Measurements from ENCODE around the gene FBXO38. TPM values are rescaled to one million over a fixed set of nuclear protein-coding genes. Genes with fewer than 3 reads are reported as not detected.

FBXO38 gene, protein sequence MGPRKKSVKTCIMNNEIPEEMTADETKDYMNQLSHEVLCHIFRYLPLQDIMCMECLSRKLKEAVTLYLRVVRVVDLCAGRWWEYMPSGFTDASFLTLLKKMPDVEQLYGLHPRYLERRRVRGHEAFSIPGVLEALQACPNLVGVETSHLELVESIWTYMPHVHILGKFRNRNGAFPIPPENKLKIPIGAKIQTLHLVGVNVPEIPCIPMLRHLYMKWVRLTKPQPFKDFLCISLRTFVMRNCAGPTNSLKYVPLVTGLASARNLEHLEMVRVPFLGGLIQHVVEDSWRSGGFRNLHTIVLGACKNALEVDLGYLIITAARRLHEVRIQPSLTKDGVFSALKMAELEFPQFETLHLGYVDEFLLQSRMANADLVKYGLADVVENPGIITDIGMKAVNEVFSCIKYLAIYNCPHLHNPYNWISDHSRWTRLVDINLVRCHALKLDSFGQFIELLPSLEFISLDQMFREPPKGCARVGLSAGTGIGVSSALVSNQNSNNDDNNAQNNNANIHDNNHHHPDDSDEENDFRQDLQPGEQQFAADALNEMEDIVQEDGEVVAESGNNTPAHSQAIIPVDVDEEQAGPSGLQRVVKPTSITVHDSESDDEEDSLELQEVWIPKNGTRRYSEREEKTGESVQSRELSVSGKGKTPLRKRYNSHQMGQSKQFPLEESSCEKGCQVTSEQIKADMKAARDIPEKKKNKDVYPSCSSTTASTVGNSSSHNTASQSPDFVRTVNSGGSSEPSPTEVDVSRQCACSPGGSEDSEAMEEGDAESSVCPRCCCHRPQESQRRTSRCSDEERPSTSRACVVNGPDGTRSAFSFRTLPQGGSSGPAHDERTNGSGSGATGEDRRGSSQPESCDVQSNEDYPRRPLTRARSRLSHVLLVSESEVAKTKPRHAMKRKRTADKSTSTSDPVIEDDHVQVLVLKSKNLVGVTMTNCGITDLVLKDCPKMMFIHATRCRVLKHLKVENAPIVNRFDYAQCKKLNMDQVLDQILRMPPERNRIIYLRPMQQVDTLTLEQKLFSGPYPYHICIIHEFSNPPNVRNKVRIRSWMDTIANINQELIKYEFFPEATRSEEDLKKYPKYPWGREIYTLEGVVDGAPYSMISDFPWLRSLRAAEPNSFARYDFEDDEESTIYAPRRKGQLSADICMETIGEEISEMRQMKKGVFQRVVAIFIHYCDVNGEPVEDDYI
- 10 to 100 TPM; 61.3 to 69.5 TPM for total RNA-seq

DNA sequence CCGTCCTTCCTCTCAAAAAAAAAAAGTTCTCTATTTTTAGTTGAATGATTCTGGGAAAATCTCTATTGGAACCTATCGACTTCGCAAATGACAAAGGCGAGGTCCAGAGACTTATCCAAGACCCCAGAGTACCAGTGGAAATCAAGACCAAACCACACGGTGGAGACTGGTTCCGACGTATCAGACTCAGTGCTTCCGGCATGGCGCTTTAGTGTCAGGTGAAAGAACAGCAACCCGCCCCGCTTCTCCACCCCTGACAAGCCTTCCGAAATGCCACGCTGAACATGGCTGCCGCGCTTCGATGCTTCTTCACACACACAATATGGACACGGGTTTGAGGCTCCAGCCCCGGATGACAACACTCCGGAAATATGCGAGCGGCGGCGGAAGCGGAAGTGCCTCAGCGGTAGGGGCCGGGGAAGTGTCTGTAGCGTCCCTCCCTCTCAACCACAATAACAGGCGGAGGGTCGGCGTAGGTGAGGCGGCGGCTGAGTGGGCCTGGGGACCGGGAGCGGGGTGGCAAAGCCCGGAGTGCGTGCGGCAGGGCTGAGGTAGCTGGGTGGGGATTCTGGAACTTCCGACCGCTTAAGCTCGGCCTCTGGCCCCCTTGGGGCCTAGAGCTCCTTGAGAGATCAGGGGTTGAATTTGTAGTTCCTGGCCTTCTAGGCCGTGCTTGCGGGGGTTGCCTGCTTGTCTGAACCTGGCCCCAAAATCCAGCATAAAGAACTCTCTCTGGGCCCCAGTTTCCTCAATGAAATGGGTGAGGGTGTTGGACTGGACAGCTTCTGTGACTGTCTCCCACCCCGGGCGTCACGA, at the start of gene FBXO38:
FBXO38 (plus strand) TSS at position 395 of the 816 bp plus-strand sequence. CDS start 10,819 bp downstream, outside the sequence.

DNA sequence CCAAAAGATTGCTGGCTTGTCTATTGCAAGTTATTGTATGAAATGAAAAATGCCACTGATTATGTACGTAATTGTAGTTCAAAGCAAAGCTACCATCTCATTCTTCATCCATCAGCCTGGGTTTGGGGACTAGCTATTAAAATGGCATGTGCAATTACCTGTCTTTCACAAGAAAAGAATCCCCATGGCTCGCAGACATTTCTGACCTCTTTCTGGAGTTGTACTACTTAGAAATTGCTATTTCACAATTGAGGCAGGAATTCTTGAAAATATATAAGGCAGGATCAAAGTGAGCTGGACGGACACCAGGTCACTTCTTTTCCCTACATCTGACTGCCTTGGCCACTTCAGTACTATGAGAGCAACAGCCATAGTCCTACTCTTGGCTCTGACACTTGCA, 48.5 kb upstream of the FBXO38 start, which contains the start of gene SPINK9:
SPINK9 (plus strand) TSS at position 301 of the 400 bp plus-strand sequence; CDS start at position 356, 55 bp downstream.

Small RNA genes lying within 50 kb of the gene (small RNA-seq; reads per million reads assigned to genes)
- 0 reads per million in 2 donors for gene RF00017

Other genes with a start within 250 kb of the FBXO38 start
- not detected for gene SPINK14, start 215.4 kb upstream of the FBXO38 start, total RNA-seq
- not detected for gene SPINK6, start 180.9 kb upstream of the FBXO38 start, total RNA-seq
- gene MARCOL, start 145.4 kb upstream of the FBXO38 start, total RNA-seq: not detected
- gene SPINK13, start 115.2 kb upstream of the FBXO38 start, total RNA-seq: not detected
- gene SPINK7, start 71.5 kb upstream of the FBXO38 start, total RNA-seq: not detected
- gene SPINK9, start 48.4 kb upstream of the FBXO38 start, total RNA-seq: not detected